RPMI8226 (cell line): ENCODE data around the gene RPL6.

Source experiments
- DNase-seq: peaks from one replicate; pipeline ENCODE4 v3.0.0-alpha.2; 2015

Gene RPL6

DNA sequence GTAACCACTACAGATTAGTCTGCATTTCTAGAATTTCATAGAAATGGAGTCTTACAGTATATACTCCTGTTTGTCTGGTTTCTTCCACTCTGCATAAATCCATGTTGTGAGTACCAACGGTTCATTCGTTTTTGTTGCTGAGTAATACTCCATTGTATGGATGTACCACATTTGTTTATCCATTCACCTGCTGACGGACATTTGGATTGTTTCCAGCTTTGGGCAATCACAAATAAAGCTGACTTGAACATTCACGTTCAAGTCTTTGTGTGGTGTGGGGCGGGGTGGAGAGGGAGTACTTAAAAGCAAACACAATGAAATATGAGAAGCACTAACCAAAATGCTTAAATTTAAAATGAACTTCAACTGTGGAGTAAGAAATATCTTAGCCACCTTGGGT lies 34.3 kb downstream of the RPL6 start:
- peak; percentile 5 for DNase-seq

DNA sequence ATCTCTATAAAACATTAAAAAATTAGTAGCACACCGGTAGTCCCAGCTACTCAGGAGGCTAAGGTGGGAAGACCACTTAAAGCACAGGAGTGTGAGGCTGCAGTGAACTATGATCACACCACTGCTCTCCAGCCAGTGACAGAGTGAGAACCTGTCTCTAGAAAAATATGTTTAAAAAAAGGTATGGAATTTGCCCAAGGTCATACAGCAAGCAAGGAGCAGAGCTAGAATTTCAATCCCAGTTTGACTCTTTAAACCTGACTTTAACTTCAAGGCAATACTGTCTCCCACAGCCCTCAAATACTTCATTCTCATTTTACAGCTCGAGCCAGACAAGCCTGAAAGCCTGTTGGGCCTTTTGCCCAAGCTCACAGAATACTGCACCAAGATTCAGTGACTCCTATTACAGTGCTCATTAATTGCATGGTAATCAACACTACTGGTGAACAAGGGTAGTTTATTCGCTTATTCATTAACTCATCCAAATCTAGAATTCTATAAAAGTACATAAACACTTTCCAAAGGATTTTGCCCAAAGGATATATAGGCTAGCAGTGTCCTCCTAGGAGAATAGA lies 35.2 kb downstream of the RPL6 start:
- no peak for DNase-seq

DNA sequence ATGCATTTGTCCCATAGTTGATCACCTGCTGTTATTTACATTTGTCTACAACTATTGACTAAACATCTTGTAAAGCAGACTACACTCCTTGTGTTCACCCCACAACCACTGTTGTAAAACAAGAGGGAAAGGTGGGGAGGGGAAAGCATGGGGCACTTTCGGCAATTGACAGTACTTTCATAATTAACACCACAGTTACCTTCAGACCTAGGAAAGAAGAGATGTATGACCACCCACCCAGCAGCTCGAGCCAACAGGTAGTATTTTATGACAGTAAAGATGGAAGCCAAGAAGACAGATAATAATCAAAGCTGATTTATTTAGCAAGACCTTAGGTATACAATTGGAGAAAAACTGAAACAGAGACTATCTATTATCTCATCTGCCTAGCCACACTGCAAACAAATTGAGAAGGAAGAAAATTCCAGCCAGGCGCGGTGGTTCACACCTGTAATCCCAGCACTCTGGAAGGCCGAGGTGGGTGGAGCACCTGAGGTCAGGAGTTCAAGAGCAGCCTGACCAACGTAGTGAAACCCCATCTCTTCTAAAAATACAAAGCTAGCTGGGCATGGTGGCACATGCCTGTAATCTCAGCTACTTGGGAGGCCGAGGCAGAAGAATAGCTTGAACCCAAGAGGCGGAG lies 38.4 kb downstream of the RPL6 start:
- DNase-seq, result no peak

DNA sequence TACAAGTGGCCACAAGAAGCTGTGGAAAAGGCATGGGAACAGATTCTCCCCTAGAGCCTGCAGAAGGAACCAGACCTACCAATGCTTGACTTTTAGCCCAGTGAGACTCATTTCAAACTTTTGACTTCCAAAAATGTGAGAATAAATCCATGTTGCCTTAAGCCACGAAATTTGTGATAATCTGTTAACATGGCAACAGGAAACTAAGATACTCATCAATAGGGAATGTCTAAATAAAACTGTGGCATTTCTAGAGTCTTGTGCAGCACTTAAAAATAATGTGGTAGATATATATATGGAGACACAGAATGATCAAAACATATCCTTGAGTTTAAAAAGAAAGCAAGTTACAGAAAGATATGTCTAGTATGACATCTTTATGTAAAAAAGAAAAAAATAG lies 39.2 kb downstream of the RPL6 start:
- DNase-seq, result no peak

DNA sequence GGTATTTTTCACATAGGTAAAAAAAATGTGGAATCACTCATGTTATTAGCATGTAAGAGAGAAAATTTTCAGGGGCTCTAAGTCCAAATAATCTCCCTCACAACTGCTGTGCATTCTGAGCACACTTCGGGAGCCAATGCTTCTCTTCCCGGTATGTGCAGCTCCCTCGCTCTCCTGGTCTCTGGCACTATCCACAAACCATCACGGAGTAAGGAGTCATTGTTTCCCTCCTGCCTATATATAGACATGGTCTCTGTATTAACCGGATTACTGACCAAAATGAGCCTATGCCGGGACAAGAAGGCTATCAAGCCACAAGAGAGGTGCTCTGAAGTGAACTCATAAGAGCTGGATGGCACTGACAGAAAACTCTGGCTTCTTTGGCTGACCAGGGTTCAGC lies 40.5 kb downstream of the RPL6 start:
- no peak for DNase-seq

DNA sequence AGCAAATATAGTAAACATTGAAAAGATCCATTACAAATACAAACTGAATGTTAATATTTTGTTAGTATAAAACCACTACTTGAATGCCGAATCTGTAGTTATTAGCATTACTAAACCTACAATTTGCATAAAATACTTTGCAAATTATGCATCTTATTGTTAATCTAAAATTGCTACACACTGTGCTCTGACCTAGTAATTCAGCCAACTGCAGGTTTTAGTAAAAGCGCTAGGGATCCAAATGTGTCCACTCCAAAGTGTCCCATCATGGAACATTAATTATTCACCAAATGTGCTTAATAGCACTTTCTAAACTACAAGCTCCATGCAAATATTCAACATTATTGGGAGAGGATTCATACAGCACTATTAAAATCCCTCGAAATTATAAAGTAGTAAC lies 41.4 kb downstream of the RPL6 start:
- DNase-seq, result no peak

DNA sequence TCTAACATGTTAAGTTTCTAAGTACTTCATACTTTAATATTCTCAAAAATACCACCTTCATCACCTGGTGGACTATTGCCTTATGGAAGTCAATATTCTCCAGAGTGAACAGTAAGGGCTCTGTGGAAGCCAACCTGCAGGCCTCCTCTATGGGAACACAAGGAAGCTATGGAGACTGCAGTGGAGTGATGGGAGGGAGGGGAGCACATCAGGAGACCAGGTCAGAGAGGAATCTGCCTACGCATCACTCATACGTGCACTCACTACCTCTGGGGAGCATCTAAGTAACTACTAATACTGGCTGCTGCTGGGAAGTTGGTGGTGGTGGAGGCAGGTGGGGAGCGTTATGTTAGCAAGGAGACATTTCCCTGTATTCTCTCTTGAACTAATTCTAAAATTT lies 47.1 kb downstream of the RPL6 start:
- no peak for DNase-seq

DNA sequence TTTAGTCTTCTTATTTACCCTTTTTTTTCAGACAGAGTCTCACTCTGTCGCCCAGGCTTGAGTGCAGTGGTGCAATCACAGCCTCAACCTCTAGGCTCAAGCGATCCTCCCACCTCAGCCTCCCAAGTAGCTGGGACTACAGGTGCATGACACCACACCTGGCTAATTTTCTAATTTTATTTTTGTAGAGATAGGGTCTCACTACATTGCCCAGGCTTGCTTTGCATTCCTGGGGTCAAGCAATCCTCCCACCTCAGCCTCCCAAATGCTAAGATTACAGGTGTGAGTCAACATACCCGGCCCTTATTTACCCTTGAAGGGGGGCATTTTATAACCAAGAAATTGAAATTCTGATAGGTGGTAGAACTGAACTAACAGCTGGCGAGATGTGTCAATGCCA lies 48.1 kb downstream of the RPL6 start:
- DNase-seq, result no peak

DNA sequence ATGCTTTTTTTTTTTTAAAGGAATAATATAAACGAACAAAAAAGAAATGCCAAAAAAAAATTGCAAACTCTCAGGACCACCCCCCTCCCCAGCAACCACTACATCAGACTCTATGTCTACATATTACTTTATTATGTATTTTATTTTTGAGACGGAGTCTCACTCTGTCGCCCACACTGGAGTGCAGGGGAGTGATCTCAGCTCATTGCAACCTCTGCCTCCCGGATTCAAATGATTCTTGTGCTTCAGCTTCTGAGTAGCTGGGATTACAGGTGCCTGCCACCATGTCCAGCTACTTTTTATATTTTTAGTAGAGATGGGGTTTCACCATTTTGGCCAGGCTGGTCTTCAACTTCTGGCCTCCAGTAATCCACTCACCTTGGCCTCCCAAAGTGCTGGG lies 50.1 kb downstream of the RPL6 start:
- no peak for DNase-seq

DNA sequence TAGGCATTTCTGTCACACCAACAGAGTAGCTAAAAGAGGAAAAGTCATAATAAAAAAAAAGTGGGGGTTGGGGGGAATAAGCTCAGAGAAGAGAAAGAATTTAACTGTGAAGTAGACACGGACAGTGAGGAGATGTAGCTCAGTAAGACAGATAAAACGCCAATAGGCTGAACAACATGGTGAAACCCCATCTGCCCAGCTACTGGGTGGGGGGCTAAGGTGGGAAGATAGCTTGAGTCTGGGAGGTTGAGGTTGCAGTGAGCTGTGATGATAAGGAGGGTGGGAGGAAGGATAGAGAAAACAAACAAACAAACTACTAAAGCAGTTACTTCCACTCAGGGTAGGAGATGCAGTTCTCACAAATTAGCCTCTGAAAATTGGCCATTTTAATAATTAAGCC lies 52.2 kb downstream of the RPL6 start:
- DNase-seq, result no peak
